GM21786 (cell line): ENCODE measurements around the gene VSTM2B.

Source experiments
- ATAC-seq: cut with Tn5 transposase; IDR thresholded peaks from one replicate; pipeline ENCODE4 v1.9.1; 2021; ENCODE audit not compliant: unreplicated experiment

VSTM2B gene

DNA sequence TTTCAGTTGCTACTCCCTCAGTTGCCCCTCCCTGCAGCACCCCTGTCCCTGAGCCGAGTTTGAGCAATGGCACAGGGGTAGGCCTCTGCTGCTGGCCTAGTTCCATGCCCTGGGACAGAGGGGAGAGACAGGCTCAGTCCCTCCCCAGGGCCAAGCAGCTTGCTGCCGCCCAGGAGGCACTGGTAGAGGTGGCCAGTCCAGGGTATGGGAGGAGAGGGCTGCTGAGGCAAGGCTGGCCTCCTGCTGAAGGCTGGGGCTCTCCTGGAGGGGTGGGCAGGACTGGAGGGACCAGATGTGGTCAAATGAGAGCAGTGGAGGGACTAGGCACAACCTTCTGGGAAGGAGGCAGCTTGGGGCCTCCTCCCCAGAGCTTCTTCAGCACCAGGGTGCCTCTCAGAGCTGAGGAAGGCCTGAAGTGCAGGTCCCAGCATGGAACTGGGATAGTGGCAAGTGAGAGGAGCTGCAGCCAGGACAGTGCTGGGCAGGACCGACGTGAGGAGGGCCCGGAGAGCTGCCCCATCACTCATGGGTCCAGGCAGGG is 29.8 kb upstream of the VSTM2B start:
- no peak for ATAC-seq

DNA sequence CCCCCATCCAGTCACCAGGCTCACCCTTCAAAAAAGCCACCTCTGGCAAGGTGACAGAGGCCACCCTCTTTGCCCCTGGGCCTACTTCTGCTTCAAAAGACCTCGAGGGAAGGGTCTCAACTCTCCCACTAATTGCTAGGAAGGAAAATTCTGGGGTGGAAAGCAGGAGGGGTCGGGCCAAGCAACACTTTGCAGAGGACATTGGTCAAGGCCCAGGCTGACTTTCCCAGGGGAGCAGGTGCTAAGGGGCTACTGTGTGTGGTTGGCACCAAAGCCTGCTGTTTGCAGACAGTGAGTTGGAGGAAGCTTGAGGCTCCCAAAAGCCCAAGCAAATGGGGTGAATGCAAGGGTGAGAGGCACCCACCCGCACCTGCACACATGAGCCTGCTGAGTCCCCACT is 28.6 kb upstream of the VSTM2B start:
- ATAC-seq = no peak

DNA sequence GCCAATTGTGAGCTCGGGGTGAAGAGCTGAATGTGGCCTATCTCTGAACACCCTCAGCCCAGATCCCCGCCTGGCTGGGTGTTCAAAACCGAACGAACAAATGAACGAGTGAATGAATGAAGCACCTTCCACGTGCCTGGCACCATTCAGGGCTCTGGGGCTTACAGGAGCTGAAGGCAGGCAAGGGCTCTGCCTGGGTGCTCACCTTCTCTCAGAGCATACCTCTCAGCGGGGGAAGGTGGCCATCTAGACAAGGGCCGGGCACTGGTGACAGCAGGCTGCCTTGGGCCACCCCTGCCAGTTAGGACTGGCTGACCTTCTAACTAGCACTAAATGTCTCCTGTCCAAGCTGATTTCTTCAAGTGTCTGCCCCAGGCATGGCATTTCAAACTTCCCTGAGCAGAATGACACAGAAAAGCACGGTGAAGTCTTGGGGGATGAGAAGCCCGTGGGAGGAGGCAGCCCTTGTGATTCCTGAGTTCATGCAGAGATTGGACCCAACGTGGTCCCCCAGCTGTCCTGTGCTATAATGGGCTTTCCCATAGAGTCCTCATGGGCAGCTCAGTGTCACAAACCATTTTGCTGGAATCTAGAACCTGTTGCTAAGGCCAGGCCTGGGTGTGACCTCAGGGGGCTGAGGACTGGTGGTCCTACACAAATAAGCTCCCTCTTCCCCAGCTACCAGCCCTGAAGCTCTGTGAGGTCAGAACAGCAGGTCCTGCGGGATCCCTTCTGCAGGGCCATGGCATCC is 27.9 kb upstream of the VSTM2B start:
- no peak for ATAC-seq

DNA sequence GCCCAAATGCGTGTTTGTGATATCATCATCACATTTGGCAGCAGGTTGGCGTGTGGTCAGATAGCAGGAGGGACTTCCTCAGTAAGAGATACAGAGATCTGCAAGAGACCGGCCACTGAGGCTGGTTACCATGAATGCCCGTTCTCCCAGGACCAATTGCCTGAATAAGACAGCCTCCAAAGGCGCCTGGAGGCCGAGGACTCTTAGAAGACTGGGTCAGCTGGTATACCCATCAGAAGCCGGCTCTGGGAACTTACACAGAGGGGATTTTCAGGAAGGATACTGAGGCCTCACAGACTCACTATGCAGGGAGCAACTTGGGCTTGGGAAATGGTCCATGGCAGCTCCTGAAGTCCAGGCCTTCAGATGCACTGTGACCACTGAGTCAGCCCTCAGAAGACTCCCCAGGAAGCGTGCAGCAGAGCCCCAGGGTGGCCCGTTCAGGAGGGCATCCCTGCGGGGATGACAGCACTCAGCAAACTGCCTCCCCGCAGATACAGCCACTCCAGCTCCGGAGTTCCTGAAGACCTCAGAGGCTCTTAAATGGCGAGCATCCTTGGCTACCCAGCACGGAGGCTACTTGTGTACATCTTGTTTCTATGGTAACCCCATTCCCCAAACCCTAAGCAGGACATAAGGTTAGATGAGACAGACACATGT is 26.4 kb upstream of the VSTM2B start:
- ATAC-seq = no peak

DNA sequence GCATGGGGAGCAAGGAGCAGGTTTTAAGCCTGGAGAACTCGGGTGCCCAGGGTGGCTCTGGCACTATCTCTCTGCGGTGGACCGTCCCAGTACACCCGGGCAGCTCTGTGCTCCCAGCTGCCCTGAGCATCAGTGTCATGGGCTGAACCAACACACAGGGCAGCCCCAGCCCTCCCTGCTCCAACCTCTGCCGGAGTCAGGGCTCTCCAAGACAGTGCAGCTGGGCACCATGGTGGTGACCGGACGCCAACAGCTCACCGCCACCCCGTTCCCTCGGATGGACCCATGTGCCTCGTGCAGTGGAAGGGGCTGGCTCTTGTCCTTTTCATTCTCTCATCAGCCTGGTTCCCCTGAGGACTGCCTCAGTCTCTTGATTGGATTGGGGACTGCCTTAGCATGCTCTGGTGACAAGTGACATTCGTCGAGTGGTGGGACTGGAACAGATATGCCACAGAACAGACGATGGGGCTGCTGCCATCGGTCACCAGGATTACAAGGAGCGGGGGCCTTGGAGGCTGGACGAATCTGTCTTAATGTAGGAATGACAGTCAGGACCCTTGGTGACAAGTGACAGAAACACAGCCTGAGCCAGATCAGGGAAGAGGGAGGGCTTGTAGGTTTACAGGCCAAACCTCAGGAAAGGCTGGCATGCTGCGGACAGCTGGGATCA is 25.7 kb upstream of the VSTM2B start:
- ATAC-seq = no peak

DNA sequence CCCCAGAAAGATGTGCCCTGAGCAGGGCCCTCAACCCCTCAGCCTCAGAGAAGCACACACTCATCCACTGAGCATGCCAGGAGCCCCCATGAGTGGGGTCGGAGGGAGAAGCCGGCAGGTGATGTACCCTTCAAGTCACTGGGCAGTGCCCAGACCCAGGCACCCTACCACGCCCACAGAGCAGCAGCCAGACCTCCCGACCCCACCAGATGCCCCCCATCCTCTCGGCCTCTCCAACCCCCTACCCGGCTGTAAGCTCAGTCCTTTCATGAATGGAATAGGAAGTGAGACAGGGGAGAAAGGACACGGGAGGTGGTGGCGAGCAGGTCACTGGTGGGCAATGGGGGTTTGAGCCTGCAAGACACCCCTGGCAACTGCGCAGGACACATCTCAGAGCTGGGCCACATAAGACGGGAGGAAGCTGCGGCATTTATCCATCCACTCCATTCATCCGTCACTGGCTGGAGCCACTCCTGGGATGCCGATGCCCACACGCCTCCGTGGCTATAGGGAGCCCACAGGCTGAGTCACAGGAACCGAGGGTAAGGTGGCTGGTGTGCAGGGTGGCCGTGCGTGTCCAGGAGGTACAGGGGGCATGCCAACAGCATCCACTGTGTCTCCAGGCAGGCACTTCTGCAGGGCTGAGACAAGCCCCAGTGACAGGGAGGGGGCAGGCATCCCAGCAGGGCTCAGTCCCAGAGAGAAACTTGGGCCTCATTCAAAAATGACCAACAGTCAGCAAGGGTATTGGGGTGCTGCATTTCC is 23.8 kb upstream of the VSTM2B start:
- ATAC-seq = no peak

- ATAC-seq = no peak
These were observed 23.3 kb upstream of the VSTM2B start for GRCh38 chr19:29502581-29502850.

- no peak for ATAC-seq
These were observed 22.5 kb upstream of the VSTM2B start for GRCh38 chr19:29503140-29503758.

DNA sequence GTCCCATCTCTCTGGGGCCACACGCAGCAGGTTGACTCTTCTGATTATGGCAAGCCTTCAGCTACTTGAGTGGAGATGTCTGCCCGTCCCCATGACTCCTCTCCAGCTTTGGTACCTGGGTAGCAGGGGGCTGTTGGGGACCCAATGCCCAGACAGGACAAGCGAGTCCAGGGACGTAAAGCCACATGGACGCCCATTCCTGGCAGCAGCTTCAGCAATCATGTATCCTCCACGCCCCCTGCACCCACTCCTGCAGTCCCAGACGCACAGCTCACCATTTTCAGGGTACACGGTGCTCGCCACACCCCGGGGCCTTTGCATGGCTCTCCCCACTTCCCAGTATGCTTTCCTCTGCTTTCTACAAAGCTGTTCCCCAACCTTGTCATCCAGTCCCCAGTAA is 22.0 kb upstream of the VSTM2B start:
- ATAC-seq = no peak

DNA sequence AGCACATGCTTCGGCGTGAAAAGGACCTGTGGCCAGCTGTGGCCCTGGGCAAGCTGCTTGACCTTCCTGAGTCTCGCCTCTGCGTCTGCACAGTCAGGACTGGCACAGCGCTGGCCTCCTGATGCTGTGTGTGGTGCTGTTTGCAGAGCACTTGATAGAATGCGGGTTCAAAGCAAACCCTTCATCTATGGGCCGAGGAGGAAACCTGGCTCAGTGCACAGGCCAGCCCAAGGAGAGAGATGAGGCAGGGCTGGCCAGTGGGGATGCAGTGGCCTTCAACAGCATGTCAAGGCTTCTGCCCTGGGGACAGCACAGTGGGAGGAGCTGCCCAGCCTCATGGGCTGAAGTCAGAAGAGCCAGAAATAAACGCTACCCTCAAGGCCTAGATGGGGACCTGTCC is 21.3 kb upstream of the VSTM2B start:
- no peak for ATAC-seq

GRCh38 chr19:29505097-29505824 is 20.5 kb upstream of the VSTM2B start:
- ATAC-seq = no peak

- ATAC-seq = no peak
These were observed 19.2 kb upstream of the VSTM2B start for GRCh38 chr19:29506619-29506911.

DNA sequence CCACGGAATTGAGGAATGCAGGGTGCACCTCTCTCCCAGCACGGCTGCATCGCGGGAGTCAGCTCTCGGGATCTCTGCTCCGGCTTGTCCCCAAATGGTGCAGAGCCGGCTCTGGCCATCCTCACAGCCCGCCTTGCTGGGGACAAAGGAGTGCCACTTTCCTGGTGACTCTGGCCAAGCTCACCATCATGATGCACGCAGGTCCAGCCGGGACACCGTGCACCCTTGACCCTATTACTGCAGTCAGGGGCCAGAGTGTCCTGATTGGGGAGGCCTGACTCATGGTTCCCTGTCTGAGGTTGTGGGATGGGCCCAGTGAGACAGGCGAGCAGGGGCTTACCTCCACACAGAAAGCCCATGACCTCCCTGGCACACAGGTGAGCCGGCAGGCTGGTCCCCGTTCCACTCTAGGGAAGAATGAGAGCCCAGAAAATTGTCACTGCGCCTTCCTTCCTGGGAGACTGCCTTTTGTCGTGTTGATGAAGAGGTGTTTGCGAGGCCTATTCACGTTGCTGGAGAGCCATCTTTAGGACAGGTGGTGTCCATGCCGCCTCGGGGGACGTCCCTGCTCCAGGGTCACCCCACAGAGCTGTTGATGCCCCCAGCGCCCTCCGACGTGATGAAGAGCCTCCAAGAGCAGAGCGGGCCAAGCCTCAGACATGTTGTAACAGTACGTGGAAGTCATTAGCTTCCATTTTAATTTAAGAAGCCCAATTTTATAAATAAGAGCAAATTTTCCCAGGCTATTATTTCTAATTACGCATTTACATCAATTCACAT is 18.5 kb upstream of the VSTM2B start:
- no peak for ATAC-seq

GRCh38 chr19:29508181-29508580 is 17.6 kb upstream of the VSTM2B start:
- ATAC-seq = no peak

DNA sequence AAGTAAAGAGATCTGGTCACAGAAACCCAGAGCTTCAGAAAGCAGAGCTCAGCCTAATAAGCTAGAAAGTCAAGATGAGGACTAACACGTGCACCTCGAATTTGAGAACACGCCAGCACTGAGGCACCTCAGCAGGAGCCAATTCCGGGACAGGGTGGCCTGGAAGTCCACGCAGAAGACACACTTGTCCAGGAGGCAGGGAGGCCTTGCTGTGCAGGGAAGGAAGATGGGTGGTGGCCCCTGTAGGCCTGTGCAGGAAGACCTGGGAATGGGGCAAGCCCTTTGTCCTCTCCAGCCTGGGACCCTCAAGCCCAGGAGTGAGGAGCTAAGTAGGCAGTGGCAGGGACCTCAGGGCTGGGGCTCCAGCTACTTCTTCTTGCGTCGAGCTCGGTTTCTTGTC is 16.3 kb upstream of the VSTM2B start:
- ATAC-seq = no peak

DNA sequence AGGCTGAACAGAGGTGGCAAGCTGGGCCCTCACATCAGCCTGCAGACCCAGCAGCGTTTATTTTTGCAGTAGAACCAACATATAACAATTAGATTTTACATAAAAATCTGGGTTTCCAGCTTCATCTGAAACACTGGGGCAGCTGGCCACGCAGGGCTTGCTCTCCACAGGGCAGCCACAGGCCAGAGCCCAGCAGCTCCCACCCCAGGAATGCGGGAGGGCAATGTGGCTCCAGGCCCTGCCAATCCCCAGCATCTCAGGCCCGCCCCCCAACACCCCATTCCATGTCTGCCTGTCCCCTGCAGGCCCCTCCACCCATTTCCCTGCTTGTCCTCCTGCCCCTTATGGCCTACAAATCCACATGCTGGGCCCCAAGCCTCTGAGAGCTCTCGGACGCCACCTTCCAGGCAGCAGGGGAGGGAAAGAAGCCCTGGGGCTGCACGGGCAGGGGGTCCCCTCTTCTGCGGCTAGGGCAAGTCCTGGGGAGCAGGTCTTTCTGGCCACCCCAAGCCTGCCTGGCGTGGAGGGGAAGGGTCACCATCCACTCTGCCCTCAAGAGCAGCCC is 15.0 kb upstream of the VSTM2B start:
- no peak for ATAC-seq

GRCh38 chr19:29511768-29512167 is 14.0 kb upstream of the VSTM2B start:
- ATAC-seq = no peak

DNA sequence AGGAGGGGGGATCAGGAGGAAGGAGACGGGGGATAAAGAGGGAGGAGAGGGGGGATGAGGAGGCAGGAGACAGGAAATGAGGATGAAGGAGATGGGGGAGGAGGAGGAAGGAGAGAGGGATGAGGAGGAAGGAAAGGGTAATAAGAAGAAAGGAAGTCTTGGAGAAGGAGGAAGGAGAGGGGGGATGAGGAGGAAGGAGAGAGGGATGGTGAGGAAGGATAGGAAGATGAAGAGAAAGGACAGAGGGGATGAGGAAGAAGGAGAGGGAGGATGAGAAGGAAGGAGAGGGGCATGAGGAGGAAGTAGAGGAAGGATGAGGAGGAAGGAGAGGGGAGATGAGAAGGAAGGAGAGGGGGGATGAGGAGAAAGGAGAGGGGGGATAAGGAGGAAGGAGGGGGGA is 13.0 kb upstream of the VSTM2B start:
- no peak for ATAC-seq

DNA sequence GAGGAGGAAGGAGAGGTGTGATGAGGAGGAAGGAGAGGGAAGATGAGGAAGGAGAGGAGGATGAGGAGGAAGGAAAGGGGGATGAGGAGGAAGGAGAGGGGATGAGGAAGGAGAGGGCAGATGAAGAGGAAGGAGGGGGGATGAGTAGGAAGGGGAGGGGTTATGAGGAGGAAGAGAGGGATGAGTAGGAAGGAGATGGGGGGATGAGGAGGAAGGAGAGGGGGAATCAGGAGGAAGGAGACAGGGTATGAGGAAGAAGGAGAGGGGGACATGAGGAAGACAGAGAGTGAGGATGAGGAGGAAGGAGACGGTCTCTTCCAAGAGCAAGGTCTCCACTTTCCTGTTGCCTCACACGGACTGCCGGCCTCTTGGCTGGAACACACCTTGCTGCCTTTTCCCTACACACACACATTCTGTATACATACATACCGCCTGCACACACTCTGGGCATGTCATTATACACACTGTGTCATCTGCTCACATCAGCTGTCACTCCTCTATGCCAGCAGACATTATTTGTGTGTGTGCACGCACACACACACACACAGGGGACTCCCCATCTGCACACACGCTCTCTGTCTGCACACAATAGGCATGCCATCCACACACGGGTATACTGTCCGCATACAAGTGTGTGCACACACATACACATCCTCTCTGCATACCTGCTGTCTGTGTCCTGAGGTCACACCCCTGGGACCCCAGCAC is 11.1 kb upstream of the VSTM2B start:
- no peak for ATAC-seq
